ENCODE data around the gene SNUPN.
A peak's percentile ranks its signal among the peaks of the same experiment; 100 is the strongest.

SNUPN gene

GRCh38 chr15:75625542-75626347 is at the start of gene SNUPN:
Gene SNUPN, minus strand, starts transcription at chr15:75625725. Its CDS starts 4,674 bp downstream, at chr15:75621051.
- peak; percentile 86 for DNase-seq (ENCODE audit: low read depth)

GRCh38 chr15:75674366-75674765 is 48.8 kb upstream of the SNUPN start:
- no peak for DNase-seq (ENCODE audit: low read depth)

- DNase-seq (ENCODE audit: low read depth), result no peak
Observed at GRCh38 chr15:75673426-75674235, 48.1 kb upstream of the SNUPN start.

GRCh38 chr15:75672646-75673425 is 47.3 kb upstream of the SNUPN start:
- DNase-seq (ENCODE audit: low read depth), result no peak

- DNase-seq (ENCODE audit: low read depth), result no peak
Observed at GRCh38 chr15:75671730-75672602, 46.4 kb upstream of the SNUPN start.

- DNase-seq (ENCODE audit: low read depth), result no peak
Observed at GRCh38 chr15:75669879-75670212, 44.3 kb upstream of the SNUPN start.

- DNase-seq (ENCODE audit: low read depth), result no peak
Observed at GRCh38 chr15:75669191-75669878, 43.8 kb upstream of the SNUPN start.

- no peak for DNase-seq (ENCODE audit: low read depth)
Observed at GRCh38 chr15:75666823-75667501, 41.4 kb upstream of the SNUPN start.

- DNase-seq (ENCODE audit: low read depth), result no peak
Observed at GRCh38 chr15:75663931-75664421, 38.5 kb upstream of the SNUPN start.

- no peak for DNase-seq (ENCODE audit: low read depth)
Observed at GRCh38 chr15:75662823-75663519, 37.4 kb upstream of the SNUPN start.

- no peak for DNase-seq (ENCODE audit: low read depth)
Observed at GRCh38 chr15:75661756-75662140, 36.2 kb upstream of the SNUPN start.

- DNase-seq (ENCODE audit: low read depth), result no peak
Observed at GRCh38 chr15:75661100-75661755, 35.7 kb upstream of the SNUPN start.

- DNase-seq (ENCODE audit: low read depth), result no peak
Observed at GRCh38 chr15:75659928-75660645, 34.6 kb upstream of the SNUPN start.

GRCh38 chr15:75659141-75659771 is 33.7 kb upstream of the SNUPN start:
- no peak for DNase-seq (ENCODE audit: low read depth)

GRCh38 chr15:75656813-75657212 is 31.3 kb upstream of the SNUPN start:
- no peak for DNase-seq (ENCODE audit: low read depth)

- DNase-seq (ENCODE audit: low read depth), result no peak
Observed at GRCh38 chr15:75656331-75656730, 30.8 kb upstream of the SNUPN start.

- DNase-seq (ENCODE audit: low read depth), result no peak
Observed at GRCh38 chr15:75655931-75656330, 30.4 kb upstream of the SNUPN start.
